HepG2 (cell line): ENCODE results near the gene LMCD1. TPM values are rescaled to one million over a fixed set of nuclear protein-coding genes. Genes with fewer than 3 reads are reported as not detected.

Experiments used
- EED ChIP-seq: sonication (generic); formaldehyde crosslinking; IDR thresholded peaks from 2 replicates; pipeline ENCODE4 v1.5.0; 2020; ENCODE audit warnings: mild to moderate bottlenecking, missing genetic modification reagents
- FOXA3 ChIP-seq: IDR thresholded peaks from 2 replicates; pipeline ENCODE4 v1.6.1; 2016; ENCODE audit warnings: missing genetic modification reagents, missing compliant biosample characterization
- FOXO4 ChIP-seq: sonication (generic); formaldehyde crosslinking; conservative IDR thresholded peaks from 2 replicates; pipeline ENCODE4 v1.8.1; 2023; ENCODE audit warnings: missing genetic modification reagents
- IKZF5 ChIP-seq: IDR thresholded peaks from 2 replicates; pipeline ENCODE4 v1.6.1; 2018; ENCODE audit warnings: missing genetic modification reagents, mild to moderate bottlenecking, missing compliant biosample characterization
- KLF13 ChIP-seq: sonication (generic); formaldehyde crosslinking; IDR thresholded peaks from 2 replicates; pipeline ENCODE4 v1.4.0; 2020; ENCODE audit warnings: mild to moderate bottlenecking, missing genetic modification reagents
- LBX2 ChIP-seq: sonication (generic); formaldehyde crosslinking; IDR thresholded peaks from 2 replicates; pipeline ENCODE4 v1.5.0; 2020; ENCODE audit warnings: missing genetic modification reagents, mild to moderate bottlenecking, borderline replicate concordance
- MIER2 ChIP-seq: IDR thresholded peaks from 2 replicates; pipeline ENCODE4 v1.6.1; 2016; ENCODE audit warnings: missing biosample characterization, missing genetic modification reagents
- PHF20 ChIP-seq: sonication (generic); formaldehyde crosslinking; IDR thresholded peaks from 2 replicates; pipeline ENCODE4 v1.5.0; 2020; ENCODE audit warnings: mild to moderate bottlenecking, missing genetic modification reagents
- SNAI1 ChIP-seq: sonication (generic); formaldehyde crosslinking; IDR thresholded peaks from 2 replicates; pipeline ENCODE4 v1.5.0; 2020; ENCODE audit warnings: mild to moderate bottlenecking, missing genetic modification reagents, borderline replicate concordance
- SP140L ChIP-seq: sonication (generic); formaldehyde crosslinking; IDR thresholded peaks from 2 replicates; pipeline ENCODE4 v1.4.0; 2020; ENCODE audit warnings: missing genetic modification reagents, borderline replicate concordance
- SP5 ChIP-seq: IDR thresholded peaks from 2 replicates; pipeline ENCODE4 v1.6.1; 2016; ENCODE audit warnings: low read depth, borderline replicate concordance
- YY1 ChIP-seq: IDR thresholded peaks from 2 replicates; pipeline ENCODE4 v1.6.1; 2011; ENCODE audit warnings: low read length, low read depth, moderate library complexity, mild to moderate bottlenecking; ENCODE audit not compliant: insufficient read depth, insufficient replicate concordance
- ZBTB49 ChIP-seq: sonication (generic); formaldehyde crosslinking; IDR thresholded peaks from 2 replicates; pipeline ENCODE4 v1.4.0; 2020; ENCODE audit warnings: missing genetic modification reagents, borderline replicate concordance
- ZNF30 ChIP-seq: sonication (generic); formaldehyde crosslinking; IDR thresholded peaks from 2 replicates; pipeline ENCODE4 v1.5.0; 2020; ENCODE audit warnings: mild to moderate bottlenecking, missing genetic modification reagents
- ZNF513 ChIP-seq: sonication (generic); formaldehyde crosslinking; conservative IDR thresholded peaks from 2 replicates; pipeline ENCODE4 v1.5.0; 2020; ENCODE audit warnings: missing genetic modification reagents
- ZNF547 ChIP-seq: sonication (generic); formaldehyde crosslinking; IDR thresholded peaks from 2 replicates; pipeline ENCODE4 v1.5.1; 2020; ENCODE audit warnings: mild to moderate bottlenecking, missing genetic modification reagents
- ZNF574 ChIP-seq: sonication (generic); formaldehyde crosslinking; IDR thresholded peaks from 2 replicates; pipeline ENCODE4 v1.4.0; 2020; ENCODE audit warnings: missing genetic modification reagents
- ZUFSP ChIP-seq: sonication (generic); formaldehyde crosslinking; IDR thresholded peaks from 2 replicates; pipeline ENCODE4 v1.9.0; 2021; ENCODE audit warnings: missing genetic modification reagents, mild to moderate bottlenecking, borderline replicate concordance
- polyA plus RNA-seq, 8 experiments: library from polyadenylated mRNA; depleted of rRNA in 3 of 8; stranded (reverse) in 7 of 8; unstranded in 1 of 8; fragments of >200 nt; fragmentation: Illumina TruSeq in 4 of 8; extraction: Trizol in 4 of 8; gene quantifications; 2 replicates each; pipeline versions ENCODE4 v1.2.1 to v1.2.3, GENCODE V29; 2011 to 2016; ENCODE audit warnings: low read depth in 4 of 8, missing spikeins in 1 of 8, mixed read lengths in 1 of 8; ENCODE audit not compliant: insufficient read depth in 1 of 8
- total RNA-seq, 5 experiments: library from RNA; depleted of rRNA; stranded (reverse); fragments of >200 nt; fragmentation: Illumina TruSeq; extraction: Trizol; gene quantifications; 2 replicates each; pipeline ENCODE4 v1.2.3, GENCODE V29; 2016; ENCODE audit warnings: low read depth in 1 of 5

Gene LMCD1
- total and polyA plus RNA-seq, 2 of the 13 experiments (the other 11 are each of a cell fraction or from before 2014, with no cell fraction given), result 6.2 to 7.1 TPM

- TF ChIP-seq SNAI1 (CRISPR knock-in tag) (no peak), KLF13 (CRISPR knock-in tag) (no peak), ZNF513 (no peak), LBX2 (CRISPR knock-in tag) (no peak), EED (CRISPR knock-in tag) (no peak), IKZF5 (CRISPR knock-in tag) (no peak), SP5 (CRISPR knock-in tag) (no peak), PHF20 (CRISPR knock-in tag) (no peak), MIER2 (CRISPR knock-in tag) (no peak), FOXO4 (CRISPR knock-in tag) (no peak), SP140L (CRISPR knock-in tag) (no peak), ZNF574 (CRISPR knock-in tag) (no peak), ZBTB49 (CRISPR knock-in tag) (no peak), ZUFSP (CRISPR knock-in tag) (no peak), YY1 (no peak), FOXA3 (peak; percentile 98), ZNF30 (CRISPR knock-in tag) (no peak), ZNF547 (CRISPR knock-in tag) (no peak)
Measured at GRCh38 chr3:8486936-8487335, 14.7 kb upstream of the LMCD1 start (continued).
